Activated T-helper 1 cell treated with Interleukin-2 at 50 U/mL for 16 hours (primary cell): ENCODE measurements around the gene GCK.
"Not testable (repeated sequence)": the region's sequence is repeated elsewhere in the genome, so short reads cannot be mapped to it uniquely, and the experiment has no call there.

Source experiments
- DNase-seq: peaks from one replicate; pipeline ENCODE4 v3.0.0-alpha.2; 2020; ENCODE audit warnings: low read depth

Gene GCK

DNA sequence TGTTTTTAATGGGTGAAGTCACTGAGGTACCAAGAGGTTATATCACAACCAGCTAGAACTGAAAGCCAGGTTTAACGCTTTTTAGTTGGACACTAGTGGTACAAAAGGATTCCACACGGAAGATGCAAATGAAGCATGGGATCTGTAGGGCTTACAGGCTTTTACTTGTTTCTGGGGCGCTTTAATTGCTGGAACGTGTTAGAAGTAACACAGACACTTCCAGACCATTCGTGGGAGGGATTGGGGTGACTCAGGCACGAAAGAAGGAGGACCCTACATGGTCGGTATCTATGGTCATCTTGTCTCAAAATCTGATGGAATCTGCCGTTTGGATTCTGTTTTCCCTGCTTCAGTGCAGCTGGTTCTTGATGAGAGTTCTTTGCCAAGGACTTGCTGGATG, 12.6 kb upstream of the GCK start:
- DNase-seq, result no peak

DNA sequence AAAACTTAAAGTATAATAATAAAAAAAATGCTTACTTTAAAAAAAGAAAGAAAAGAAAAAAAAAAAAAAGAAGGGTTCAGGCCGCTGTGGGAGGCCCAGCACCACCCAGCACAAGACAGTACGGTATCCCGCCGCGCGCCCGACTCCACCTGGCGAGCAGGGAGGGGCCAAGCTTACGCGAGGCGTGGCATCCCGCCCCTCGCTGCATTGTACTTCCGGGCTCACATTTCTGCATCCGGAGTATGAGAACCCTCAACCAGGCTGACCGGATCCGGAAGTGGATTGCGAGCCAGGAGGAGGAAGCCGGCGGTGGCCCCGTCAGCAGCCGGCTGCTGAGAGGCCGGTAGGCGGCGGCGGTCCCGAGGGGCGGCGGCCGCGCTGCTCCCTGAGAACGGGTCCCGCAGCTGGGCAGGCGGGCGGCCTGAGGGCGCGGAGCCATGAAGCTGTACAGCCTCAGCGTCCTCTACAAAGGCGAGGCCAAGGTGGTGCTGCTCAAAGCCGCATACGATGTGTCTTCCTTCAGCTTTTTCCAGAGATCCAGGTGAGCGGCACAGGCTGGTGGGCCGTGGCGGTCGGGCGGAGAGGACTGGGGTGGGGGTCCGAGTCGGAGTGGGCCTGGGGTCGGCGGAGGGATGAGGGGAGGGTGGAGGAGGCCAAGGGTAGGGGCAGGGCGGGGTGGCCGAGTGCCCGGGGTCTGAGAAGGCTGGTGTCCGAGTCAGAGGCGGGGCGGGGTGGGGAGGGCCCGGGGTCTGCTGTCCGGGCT, 11.6 kb upstream of the GCK start, which contains the start of gene YKT6:
Gene YKT6, plus strand, starts transcription at position 280 of the 763 bp plus-strand sequence. Its CDS starts 158 bp downstream, at position 438.
- DNase-seq, result peak; percentile 91

DNA sequence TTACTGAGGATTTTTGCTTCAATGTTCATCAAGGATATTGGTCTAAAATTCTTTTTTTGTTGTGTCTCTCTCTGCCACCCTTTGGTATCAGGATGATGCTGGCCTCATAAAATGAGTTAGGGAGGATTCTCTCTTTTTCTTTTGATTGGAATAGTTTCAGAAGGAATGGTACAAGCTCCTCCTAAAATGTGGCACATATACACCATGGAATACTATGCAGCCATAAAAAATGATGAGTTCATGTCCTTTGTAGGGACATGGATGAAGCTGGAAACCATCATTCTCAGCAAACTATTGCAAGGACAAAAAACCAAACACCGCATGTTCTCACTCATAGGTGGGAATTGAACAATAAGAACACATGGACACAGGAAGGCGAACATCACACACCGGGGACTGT, 10.9 kb upstream of the GCK start:
- not testable (repeated sequence) for DNase-seq

DNA sequence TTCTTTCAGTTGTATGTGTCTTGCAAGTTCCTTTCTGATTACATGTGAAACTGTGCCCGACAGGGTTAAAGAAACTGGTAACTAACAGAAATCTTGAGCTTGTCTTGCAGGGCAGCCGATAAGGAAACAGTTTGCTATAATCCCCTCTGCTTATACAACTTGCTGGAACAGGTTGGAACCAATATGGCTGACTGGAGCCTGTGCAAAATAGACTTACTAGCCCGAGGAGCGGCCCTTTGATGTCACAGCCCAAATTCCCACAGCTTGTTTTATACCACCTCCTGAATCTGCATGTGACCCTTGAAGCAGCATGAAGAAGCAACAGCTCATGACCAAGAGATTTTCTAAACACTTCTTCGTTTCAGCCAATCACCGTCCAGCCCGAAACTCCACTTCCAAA, 8.2 kb upstream of the GCK start:
- DNase-seq, result no peak

DNA sequence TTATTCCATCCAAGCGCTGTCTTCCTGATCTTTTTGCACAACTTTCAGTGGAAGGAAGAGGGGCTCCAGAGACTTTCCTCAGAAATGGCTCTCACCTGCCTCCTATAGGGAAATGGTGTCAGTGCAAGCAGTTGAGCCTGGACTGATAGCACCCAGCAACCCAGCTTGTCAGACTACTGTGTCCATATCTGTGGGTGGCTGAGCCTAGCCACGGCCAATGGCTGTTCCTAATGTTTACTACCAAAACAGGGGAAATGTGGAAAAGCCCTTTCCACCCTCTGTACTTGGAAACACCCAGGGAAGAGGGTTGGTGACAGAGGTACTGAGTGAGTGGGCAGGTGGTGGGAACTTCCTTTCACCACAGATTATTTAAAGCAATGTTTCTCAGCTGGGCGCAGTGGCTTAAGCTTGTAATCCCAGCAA, 7.2 kb upstream of the GCK start:
- DNase-seq, result no peak

DNA sequence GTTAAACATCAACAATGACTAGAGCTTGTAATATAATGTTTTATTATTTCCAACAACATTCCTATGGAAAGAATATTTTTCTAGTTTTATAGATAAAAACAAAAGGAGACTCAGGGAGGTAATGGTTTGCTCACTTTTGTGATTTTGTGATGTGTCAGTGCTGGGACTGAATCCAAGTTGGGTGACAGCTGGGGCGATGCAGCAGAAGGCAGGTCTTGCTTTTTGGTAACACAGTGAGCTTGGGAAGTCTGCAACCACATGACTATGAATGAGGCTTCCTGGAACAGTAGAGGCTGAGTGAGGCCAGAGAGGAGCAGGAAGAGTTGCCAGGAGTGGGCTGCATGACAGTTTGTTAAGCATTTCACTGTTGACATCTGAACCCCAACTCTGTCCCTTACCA, 6.7 kb upstream of the GCK start:
- DNase-seq, result no peak

DNA sequence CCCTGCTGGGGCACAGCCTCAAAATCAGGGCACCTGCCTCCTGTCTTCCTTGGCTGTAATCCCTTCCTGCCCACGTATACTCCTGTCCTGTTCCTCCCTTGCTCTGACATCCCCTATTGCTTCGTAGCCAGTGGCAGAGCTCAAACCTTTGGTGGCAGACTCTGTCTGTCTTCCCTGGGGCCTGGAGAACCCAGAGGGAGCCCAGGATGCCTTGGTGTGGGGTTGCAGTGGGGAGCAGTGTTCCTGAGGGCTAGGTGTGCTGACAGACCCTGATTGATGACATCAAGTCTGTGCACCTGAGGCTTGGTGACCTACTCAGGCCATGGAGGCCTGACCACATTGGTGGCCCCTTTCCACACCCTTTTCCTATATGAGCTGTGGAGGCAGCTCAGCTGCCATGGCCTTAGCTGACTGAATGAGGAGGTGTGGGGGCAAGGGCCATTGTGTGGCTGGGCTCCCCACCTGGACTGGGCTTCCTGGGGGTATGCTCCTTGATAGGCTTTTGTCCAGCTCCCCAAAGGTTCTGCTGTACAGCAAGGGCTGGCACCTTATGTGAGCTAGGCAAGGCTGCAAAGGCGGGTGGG, 5.4 kb upstream of the GCK start:
- DNase-seq, result no peak

DNA sequence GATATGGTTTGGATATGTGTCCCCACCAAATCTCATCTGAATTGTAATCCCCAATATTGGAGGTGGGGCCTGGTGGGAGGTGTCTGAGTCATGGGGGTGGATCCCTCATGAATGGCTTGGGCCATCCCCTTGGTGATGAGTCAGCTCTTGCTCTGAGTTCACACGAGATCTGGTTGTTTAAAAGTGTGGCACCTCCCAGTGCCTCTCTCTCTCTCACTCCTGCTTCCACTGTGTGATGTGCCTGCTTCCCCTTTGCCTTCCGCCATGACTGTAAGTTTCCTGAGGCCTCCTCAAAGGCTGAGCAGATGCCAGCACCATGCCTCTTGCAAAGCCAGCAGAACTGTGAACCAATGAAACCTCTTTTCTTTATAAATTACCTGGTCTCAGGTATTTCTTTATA, 4.8 kb upstream of the GCK start:
- no peak for DNase-seq

DNA sequence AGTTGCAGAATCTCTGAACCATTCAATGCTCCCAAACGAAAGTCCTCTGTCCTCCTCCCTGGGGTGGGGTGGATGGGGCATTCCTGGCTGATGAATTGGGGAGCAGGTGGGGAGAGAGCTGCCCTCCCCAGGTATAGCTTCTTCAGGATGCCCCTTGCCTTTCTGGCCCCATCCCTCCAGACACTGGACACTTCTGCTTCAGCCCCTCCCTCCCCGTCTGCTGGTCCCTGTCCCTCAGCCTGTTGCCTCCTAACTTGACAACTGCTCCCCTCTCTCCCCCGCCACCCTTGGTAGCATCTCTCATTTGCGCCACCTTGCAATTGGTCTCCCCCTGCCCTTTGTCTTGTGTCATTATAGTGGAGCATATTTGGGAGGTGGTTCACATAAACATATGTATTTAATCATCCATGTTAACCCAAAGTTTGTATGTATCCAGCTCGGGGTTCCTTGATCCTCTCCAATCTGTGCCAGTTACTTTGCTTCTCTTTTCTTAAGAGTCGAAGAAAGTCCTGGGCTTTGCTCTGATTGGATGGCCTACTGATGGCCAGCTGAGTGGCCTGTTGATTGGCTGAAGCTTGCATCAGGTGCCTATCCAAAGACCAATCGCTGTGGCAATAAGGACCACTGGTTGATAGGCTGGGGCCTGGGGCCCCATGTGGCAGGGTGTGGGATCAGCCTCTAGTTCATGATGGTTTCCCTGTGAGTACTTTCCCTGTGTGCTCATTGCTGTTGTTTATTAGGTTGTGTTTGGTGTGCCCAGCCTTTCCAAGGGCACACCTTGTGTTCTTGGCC, 4.0 kb upstream of the GCK start:
- no peak for DNase-seq

DNA sequence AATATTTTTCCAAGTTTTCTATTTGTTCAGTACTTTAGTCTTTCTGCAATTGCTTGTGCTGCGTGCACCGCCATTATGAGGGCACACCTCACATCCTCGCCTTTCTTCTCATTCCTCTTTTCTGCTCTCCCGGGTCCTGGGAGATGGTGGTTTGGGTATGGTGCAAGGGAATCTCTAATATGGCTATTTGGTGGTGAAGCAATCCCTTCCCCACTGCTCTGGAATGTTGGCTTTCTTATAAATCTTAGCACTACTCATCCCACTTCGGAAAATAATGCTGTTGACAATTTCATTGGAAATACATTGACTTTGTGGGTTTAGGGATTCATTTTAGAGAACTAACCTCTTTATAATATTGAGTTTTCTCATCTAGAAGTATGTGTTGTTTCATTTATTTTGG, 1.9 kb upstream of the GCK start:
- no peak for DNase-seq

DNA sequence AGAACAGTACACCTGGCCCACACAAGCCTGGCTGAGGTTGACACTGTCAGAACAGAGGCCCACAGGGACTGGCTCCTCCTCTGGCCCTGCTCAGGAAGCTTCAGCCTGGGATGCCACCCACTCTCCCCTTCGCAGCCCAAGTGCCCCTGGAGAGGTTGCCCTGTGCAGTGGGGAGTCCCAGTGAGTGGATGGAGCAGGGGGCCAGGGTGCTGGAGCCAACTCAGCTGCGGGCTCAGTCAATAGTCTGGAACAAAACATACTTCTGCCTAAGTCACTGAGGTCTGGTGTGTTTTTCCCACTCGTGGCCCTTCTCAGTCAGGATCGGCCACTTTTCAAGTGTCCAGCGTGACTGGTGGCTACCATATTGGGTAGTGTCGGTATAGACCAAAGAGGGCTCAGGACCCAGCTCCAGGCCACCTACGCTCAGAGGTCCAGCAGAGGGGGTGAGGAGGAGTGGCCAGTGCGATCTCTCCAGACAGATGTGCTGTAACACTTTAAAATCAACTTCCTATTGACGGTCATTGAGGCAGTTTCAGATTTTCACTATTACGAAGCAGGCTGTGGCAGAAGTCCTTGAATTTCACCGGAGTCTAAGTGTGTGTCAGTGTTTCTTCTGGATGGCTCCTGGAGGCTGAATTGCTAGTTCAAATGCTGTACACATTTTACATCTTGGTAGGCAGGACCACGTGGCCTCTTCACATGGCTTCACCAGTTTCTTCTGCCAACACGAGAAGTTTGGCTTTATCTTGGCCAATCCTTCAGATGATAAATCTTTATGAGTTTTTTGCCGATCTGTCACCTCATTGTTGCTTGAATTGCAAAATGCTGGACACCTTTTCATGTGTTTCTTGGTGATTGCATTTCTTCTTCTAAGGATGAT, 994 bp upstream of the GCK start:
- no peak for DNase-seq

DNA sequence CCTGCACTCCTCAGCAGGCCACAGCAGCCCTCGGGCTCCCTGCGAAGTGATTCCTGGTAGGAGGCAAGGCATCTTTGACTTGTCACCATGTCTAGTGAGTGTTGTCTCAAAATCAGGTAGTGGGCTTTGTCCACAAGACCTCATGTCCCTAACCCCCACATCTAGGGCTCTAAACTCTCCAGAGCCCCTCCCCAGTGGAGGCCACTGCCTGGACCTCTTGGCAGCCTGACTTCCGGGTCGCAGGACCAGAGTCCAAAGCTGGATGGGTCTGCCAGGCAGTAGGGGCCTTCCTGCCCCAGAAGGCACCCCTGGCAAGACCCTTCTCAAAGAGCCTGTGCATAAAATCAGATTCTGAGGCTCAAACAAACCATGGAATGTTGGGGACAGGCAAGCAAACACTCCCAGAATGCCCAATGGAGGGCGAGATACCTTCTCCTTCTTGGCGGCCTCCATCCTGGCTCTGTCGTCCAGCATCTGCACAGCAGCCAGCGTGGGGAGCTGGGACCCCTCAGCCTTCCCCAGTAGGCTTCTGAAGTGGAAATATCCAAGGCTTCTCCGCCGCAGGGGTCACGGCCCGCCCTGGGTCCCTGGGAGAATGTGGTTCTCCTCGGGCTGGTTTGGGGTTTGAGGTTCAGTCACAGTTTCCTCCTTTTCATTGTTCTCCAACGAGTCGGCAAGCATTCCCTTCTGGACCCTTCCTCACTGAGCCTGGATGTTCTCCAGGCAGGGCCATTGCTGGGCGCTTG, 586 bp downstream of the GCK start:
- no peak for DNase-seq

DNA sequence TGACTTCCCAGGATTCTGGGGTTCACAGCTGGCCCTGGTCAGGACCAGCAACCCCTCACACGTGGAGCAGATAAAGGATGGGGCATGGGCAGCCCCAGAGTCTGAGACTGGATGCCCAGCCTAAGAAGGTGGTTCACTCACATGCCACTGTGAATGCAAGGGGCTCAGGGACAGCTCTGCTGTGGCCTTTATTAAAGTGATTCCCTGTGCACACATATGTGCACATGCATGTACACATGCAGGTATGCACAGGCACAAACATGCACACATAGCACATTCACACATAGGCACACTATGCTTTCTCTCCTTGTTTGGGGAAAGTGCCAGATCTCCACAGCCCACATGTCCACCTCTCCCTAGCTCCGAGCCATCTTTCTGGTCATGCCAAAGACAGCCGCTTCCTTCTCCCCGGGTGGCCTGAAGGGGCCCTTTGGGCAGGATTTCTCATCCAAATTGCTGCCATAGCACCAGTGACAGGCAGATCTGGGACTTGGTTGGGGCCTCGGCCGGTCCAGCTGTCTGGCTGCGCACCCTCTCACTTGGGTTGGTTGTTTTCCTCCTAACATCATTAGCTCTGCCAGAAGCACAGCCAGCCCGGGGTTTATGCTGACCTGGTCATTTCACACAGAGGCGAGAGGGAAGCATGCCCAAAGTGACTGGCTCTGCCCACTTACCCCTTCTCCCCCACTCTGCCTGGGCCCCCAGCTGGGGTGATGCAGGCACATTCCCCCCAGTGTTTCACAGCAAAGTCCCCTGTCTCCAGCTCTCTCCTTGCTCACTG, 1.4 kb downstream of the GCK start:
- DNase-seq, result no peak

DNA sequence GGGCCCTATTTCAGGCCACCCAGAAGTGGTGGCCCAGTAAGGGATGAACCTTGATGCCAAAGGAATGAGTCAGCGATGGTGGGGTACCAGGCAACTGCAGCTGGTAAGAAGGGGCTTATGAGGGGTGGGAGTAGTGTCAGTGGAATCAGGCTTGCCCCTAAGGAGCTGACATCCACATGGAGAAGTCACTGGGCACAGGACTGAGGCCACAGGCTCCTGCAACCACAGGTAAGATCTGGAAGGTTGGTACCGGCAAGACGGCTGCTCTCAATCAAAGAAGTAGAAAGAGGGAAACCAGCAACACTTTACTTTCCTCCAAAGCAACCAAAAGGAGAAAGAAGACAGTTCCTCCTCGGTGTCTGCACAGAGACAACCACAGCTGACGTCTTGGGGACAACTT, 2.5 kb downstream of the GCK start:
- DNase-seq, result no peak

DNA sequence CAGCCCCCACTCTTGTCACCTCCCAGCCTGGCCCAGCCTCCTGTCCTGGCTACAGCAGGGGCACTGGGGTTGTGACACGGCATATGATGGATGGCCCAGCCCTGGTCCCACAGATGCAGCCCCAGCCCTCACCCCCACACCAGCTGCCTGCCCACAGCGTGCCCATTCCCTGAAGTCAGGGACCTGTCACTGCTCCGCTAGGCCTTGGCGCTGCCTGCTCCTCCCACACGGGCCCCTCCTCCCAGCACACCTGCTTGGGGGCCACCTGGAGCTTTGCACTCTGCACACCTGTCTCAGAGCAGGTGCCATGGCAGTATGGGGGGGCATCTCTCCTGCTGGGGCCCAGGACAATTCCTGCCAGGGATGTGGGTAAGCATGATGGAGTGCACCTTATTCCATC, 3.5 kb downstream of the GCK start:
- no peak for DNase-seq

DNA sequence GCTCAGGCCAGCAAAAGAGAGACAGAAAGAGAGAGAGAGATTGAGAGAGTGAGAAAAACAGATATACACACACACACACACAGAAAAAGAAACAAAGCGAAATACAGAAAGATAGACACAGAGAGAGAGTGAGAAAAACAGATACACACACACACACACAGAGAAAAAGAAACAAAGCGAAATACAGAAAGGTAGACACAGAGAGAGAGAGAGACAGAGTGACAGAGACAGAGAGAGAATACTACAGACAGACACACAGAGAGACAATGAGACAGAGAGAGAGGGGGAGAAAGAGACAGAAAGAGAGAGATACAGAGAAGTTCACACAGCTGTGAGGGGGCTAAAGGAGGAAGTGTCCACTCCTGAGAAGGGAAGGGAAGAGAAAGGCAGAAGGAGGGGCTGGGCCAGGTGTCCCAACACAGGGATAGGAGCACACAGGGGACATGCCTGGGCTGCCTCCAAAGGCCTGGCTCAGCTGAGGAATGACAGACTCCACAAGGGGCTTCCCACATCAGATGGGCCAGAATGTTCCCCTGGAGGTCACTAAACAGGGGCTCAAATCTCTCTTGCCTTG, 4.3 kb downstream of the GCK start:
- DNase-seq, result no peak

DNA sequence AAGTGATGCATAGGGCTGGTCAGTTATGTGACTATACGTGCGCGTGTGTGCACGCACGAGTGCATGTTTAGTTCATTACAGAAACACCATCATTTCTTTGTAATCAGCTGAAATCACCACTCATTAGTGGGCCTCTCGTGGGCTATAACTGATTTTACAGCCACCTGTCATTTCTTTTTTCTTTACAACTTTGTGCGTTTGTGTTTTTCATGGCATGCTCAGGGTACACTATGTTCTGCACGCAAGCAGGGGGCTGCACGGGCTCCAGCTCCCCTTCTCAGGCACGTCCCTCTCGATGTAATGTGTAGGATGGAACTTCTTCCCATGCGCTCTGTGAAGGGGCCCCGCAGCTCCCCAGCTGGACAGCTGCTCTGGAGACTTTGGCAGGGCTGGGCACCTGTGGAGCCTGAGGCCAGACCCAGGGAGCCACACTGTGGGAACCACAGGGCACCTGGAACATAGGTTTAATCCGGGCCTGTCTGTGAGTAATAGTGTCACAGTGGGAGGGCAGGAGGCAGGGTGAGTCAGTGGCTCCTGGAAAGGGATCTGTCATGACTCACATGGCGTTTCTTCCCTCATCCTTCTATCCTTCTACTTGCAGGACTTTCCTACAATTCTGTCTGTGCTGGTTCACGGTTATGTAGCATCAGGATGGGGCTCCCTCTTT, 4.9 kb downstream of the GCK start:
- no peak for DNase-seq

DNA sequence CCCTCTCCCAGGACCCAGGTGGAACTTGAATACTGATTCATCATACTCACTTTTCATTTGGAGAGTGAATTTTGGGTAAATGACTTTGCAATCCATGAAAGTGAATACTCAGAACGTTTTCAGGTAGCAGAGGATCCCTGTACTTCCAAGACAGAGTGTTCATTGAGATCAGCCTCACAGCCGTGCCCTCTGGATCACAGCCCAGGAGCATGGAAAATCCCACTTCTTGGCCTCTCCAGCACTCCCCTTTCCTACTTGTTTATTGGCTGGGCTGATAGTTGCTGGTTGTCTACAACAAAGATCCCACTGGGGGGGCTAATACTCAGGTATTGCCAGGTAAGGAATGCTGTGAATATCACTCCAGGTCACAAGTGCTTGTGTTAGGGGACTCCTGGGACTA, 5.9 kb downstream of the GCK start:
- no peak for DNase-seq

DNA sequence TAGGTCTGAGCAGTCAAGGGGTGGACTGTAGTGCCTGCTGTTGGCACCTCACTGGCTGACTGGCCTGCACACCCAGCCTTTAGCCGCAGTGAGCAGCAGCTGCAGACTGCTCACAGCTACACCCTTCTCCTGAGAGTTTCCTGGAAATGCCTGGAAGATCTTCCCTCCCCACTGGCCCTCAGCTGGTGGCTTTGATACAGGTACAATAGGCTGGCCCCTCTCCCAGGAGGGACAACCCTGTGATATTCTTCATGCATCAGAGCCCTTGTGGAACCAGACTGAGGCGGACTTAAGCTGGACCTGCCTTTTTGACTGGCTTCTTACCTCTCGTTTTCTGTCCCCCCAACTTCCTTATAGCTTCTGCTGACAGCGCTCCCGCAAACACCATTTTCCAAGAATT, 6.4 kb downstream of the GCK start:
- DNase-seq, result no peak

DNA sequence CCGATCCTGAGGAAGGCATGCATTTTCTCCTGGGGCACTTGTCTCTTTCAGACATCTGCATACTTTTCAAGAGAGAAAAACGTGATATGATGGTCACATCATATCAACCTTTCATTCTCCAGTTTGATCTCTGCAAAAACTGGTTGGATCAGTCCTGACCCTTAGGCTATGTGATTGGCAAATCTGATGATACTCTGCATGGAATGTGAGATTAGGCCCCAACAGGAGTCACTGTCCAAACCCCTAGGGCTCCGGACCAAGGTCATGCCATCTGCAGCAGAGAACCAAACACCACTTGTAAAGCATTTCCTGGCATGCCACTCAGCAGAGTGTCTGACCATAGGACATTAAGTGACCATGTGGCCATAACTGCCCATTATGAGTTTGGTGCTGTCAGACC, 8.6 kb downstream of the GCK start:
- DNase-seq, result no peak
